GM18519 (cell line): ENCODE data around the gene DGKI.

Source experiments
- ATAC-seq: cut with Tn5 transposase; IDR thresholded peaks from one replicate; pipeline ENCODE4 v1.9.1; 2021; ENCODE audit warnings: mild to moderate bottlenecking, moderate library complexity; ENCODE audit not compliant: unreplicated experiment, low FRiP score

DGKI gene

GRCh38 chr7:137572056-137572784, 274.6 kb downstream of the DGKI start:
- no peak for ATAC-seq

DNA sequence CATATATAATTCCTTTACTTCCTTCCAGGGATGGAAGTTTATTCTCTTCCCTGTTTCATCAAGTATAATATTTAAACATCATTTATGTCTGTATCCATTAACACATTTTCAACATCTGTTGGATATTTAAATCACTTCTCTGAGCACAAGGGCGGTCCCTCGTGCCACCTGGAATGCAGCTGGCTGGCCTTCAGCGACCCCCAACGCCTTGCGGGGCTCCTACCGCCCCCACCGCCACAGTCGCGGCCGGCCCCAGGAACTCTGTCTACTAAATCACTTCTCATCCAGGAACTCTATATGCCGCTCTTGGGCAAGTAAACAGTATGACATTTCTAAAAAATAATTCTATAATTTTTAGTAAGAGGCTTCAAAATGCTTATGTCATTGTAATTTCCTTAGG, 282.1 kb downstream of the DGKI start:
- ATAC-seq = no peak

DNA sequence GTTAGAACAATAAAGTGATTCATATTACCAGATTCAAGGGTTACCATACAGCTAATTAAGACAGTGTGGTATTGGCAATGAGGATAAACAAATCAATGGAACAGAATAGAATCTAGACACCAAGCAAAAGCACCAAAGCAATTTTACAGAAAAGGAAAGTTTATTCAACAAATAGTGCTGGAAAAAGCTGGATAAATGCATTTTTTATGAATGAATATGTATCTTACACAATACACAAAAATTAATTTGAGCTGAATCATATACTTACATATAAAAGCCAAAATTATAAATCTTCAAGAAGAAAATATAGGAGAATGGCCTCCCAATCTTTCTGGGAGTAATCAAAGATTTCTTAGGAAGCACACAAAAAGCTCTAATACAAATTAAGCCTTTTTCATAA, 282.8 kb downstream of the DGKI start:
- ATAC-seq = no peak

DNA sequence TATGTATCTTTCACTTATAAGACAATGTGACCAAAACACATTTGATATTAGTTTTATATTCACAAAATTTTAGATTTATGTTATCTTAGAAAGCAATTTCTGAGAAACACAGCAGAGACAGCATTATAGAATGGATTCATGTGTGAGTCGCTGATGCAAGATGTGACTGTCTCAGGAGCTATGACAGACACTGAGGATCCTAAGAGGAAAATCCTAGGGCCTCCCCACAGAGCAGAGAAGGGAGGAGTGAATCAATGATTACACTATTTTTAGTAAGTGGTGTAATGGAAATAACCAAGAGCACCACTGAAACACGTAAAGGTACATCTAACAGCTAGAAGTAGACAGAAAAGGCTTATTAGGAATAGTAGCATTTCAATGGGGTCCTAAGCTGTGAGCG, 299.3 kb downstream of the DGKI start:
- ATAC-seq = no peak

DNA sequence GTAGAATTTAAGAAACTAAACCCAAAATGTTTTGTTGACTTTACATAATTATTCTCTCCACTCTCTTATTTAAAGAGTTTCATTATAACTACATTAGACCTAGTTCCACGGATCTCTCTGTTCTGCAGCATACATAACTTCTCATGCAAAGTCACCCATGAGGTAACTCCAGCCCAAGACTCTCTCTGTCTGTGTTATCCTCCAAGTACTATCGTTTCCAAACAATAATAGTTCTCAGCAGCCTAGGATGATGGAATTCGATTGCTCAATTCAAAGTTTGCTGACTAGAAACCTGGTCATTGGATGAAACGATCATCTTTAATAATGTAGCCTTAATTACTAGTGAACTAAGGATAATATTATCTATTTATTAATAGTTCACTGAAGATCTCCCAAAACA, 300.1 kb downstream of the DGKI start:
- no peak for ATAC-seq

DNA sequence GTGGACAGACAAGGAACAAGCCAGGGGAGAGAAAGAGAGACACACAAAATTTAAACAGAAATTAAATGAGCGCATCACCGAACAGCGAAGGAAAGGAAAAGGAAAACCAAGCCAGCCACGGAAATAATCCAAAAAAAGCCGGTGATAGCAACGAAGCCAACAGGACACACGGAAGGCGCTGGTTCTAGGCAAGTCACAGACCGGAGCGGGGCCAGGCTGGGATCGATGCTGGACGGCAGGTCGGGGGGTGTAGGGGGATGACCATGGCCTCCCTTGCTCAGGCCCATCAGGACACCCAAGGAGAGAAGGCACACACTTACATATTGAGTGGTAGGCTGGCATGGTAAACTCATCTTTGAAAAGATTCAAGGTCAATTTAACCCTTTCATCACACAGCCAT, 300.8 kb downstream of the DGKI start:
- no peak for ATAC-seq

- ATAC-seq = no peak
Observed at GRCh38 chr7:137545059-137545716, 301.6 kb downstream of the DGKI start.

- no peak for ATAC-seq
Observed at GRCh38 chr7:137544453-137545058, 302.2 kb downstream of the DGKI start.

DNA sequence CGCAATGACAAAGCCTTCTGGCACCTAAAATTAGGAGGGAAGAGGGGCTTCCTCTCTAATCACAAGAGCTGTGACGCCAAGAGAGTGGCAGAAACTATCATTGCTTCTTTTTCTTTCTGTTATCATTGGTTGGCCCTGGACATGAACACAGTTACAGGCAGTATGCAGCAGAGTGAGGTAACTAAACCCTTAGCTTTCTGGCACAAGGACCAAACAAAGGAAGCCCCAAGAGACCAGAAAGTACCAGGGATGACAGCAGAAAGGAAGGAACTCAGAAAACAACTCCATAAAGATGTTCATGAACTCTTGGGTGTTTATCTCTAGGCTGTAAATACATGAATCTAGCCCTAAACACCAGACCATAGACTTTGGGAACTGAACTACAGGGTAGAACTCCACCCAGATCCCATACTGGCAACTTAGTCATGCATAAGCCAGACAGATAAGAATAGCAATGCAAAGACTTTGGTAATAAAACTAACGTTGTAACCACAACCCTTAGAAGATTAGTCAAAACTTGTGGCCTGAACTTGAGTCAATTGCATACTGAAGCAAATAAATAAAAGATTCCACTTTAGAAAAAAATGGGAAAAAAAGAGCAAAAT, 307.6 kb downstream of the DGKI start:
- ATAC-seq = no peak

- no peak for ATAC-seq
Observed at GRCh38 chr7:137538361-137538762, 308.4 kb downstream of the DGKI start.

DNA sequence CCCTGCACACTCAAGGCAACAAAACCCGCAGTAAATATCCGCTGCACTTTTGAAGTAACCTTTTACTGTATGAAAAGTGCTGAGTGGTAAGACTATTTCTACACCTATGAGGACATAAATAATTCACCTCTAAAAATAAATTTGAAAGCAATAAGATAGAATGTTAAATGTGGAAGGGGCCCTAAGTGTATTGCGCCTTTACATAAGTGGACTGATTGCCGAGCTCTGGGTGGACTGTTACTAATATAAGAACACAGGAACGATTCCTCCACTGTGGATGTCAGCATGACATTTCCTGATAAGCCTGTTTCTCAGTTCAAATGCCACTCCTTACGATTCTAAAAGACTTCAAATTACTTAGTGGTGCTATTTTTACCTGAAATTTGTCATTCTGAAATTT, 311.2 kb downstream of the DGKI start:
- ATAC-seq = no peak

DNA sequence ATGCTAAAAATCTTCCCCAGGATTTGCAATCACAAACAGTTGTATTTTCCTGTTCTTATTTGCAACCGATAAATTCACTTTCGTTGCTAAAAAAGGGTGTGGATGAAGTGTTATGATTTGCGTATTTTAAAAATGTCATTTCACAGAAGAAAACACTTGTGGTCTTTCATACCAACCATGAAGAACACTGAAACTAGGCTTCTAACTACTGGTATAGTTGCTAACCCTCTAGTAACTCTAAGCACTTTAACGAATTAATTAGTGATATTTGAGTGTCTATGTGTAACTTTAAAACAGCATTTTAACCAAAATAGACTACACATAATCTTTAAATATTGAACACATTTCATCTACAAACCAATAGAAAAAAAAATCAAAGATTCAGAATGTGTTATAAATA, 315.1 kb downstream of the DGKI start:
- no peak for ATAC-seq

DNA sequence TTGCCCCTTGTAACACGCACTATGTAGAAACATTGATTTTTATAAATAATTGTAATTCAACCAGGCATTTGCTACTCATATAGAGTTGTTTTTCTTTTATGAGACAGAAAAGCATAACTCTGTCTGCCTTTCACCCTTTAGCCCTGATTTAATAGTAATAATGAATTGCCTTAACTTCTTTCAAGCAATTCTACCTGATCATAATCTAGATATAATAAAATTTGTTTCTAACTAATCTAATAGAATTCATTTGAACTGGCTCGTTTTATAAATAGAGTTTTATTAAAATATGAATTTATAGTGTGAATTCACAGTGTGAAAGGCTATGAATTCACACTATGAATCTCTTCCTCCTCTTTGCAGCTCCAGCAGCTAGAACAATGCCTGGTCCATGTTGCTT, 319.1 kb downstream of the DGKI start:
- no peak for ATAC-seq

DNA sequence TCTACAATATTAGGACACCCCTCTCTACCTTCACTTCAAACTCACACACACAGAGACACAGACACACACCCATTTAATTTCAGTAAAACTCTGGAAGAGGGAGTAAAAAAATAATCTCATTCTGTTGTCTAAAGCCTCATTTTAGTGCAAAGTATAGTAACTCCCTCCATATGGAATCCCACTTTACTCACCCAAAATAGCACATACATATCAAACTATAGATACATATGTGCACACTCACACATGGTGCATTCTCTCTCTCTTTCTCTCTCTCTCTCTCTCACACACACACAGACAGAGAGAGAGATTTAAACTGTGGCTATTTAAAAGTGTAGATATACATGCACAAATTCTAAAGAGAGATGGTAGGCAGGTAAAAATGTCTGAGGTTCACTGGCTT, 323.6 kb downstream of the DGKI start:
- no peak for ATAC-seq

GRCh38 chr7:137521451-137521850, 325.3 kb downstream of the DGKI start:
- ATAC-seq = no peak

- ATAC-seq = no peak
Observed at GRCh38 chr7:137519947-137520346, 326.8 kb downstream of the DGKI start.

DNA sequence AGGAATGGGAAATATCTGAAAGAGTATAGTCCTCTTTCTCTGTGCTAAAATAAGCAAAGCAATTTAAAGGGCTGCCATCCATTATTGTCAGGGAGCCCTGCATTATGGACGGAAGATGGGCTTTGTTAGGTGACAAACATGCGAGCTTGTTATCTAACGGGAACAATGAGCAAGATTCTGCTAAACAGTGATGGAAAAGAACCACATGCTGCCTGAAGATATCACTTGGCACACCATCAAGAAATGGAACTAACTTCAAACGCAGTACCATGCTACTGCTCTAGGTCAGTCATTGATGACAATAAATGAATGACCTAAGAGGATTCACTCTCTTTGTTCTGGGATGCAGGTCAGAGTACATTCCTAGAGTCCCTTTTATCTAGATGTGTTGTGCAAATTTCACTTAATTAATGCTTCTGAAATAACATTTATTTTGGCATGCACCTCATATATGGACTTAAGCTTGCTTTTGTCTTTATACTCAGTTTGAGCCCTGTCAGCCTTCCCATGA, 327.5 kb downstream of the DGKI start:
- no peak for ATAC-seq

DNA sequence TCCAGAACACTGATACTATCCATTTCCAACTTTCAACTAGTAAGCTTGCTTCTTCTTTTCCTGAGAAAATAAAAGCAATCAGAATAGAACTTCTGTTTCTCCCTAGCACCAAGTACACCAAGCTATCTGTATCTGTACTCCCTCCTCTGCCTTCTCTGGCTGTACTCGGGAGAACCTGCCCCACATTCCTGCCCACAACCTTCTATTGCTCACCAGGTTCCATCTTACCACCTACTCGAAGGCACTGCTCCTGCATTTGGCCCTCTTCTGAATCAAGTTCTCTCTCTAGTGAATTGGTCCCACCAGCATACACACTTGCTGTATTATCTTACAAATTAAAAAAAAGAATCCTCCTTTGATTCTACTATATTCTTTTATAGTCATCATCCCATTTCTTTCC, 333.7 kb downstream of the DGKI start:
- no peak for ATAC-seq

DNA sequence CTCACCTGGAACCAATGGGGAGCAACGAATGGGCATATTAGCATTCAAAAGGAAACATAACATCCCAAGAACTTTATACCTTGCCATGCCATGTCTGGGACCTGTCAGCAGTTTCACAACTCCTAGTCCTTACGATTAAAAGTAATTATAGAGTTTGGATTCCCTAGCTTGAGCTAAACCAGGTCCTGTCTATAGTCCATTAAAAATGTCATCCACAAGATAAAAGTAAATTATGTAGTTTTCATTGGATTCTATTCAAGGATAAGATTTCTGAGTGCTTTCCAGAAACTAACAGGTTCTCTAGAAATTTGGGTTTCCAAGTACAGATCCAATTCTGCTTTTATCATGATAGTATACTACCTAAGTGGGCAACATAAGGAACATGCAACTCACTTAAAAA, 339.7 kb downstream of the DGKI start:
- no peak for ATAC-seq

GRCh38 chr7:137506031-137506430, 340.7 kb downstream of the DGKI start:
- no peak for ATAC-seq

- ATAC-seq = no peak
Observed at GRCh38 chr7:137501562-137501961, 345.2 kb downstream of the DGKI start.
